CD4-positive, alpha-beta T cell (primary cell): ENCODE data around the gene PDE8A. TPM values are rescaled to one million over a fixed set of nuclear protein-coding genes. Genes with fewer than 3 reads are reported as not detected.

Source experiments
- ATAC-seq: fragments of 200-7000 bp; cut with Tn5 transposase; one replicate; pipeline ENCODE4 v1.10.0; 2022; ENCODE audit warnings: mild to moderate bottlenecking; ENCODE audit not compliant: poor library complexity
- CTCF ChIA-PET: fragments of 350-600 bp; sonication (Branson Sonifier 250); formaldehyde crosslinking; loops from one replicate; lab custom pipeline; 2021; ENCODE audit warnings: antibody characterized with exemption, inconsistent platforms; lab: Charles Lee
- POLR2A ChIA-PET: fragments of 350-600 bp; sonication (Branson Sonifier 250); formaldehyde crosslinking; loops from one replicate; lab custom pipeline; 2021; ENCODE audit warnings: antibody characterized with exemption, inconsistent platforms; lab: Charles Lee
- DNase-seq, 14 experiments: peaks; one replicate each; pipeline ENCODE4 v3.0.0-alpha.2; 2013 to 2020; ENCODE audit warnings: mixed read lengths in 2 of 14
- H3K27ac ChIP-seq, 2 donors: one replicate each; pipeline versions ENCODE4 v1.5.1 to v1.7.0; 2013; ENCODE audit warnings: low read length in 2 of 2, low read depth in 1 of 2, mild to moderate bottlenecking in 1 of 2
- H3K27me3 ChIP-seq, 2 experiments: 1 replicate in 1 of 2; 2 replicates in 1 of 2; pipeline versions ENCODE4 v1.6.1 to v1.7.0; 2013; ENCODE audit warnings: low read length in 2 of 2, control low read depth in 1 of 2, mild to moderate bottlenecking in 1 of 2, moderate library complexity in 1 of 2; ENCODE audit not compliant: insufficient read depth in 2 of 2, control insufficient read depth in 1 of 2
- H3K36me3 ChIP-seq: one replicate; pipeline ENCODE4 v1.6.1; 2013; ENCODE audit warnings: low read length, control low read depth; ENCODE audit not compliant: insufficient read depth
- H3K4me1 ChIP-seq: one replicate; pipeline ENCODE4 v1.6.1; 2013; ENCODE audit warnings: low read length, control low read depth; ENCODE audit not compliant: insufficient read depth
- H3K4me3 ChIP-seq: one replicate; pipeline ENCODE4 v1.5.1; 2013; ENCODE audit warnings: mild to moderate bottlenecking, low read length, moderate library complexity
- H3K9me3 ChIP-seq, 2 experiments: 1 replicate in 1 of 2; 2 replicates in 1 of 2; pipeline versions ENCODE4 v1.6.1 to v1.7.0; 2013; ENCODE audit warnings: low read length in 2 of 2, mild to moderate bottlenecking in 2 of 2, control low read depth in 1 of 2, moderate library complexity in 1 of 2; ENCODE audit not compliant: control insufficient read depth in 1 of 2, insufficient read depth in 1 of 2
- H3K27ac Mint-ChIP-seq: one replicate; pipeline ENCODE4 v1.8.0; 2020; ENCODE audit warnings: mixed read lengths
- H3K27me3 Mint-ChIP-seq: one replicate; pipeline ENCODE4 v1.8.0; 2021; ENCODE audit warnings: mixed read lengths
- H3K36me3 Mint-ChIP-seq: one replicate; pipeline ENCODE4 v1.8.0; 2021; ENCODE audit warnings: low read depth, mixed read lengths
- H3K4me1 Mint-ChIP-seq: one replicate; pipeline ENCODE4 v1.8.0; 2021; ENCODE audit warnings: low read depth, mixed read lengths
- H3K4me3 Mint-ChIP-seq: one replicate; pipeline ENCODE4 v1.8.0; 2020; ENCODE audit warnings: mild to moderate bottlenecking, mixed read lengths
- H3K9me3 Mint-ChIP-seq: one replicate; pipeline ENCODE4 v1.8.0; 2020; ENCODE audit warnings: mixed read lengths
- CTCF ChIP-seq: fragments of 200-600 bp; IDR thresholded peaks from one replicate; pipeline ENCODE4 v1.8.0; 2022; ENCODE audit warnings: antibody characterized with exemption, mild to moderate bottlenecking
- intact Hi-C, 2 experiments: fragments of 100-400 bp; cut with DNase I in 1 of 2; cut with micrococcal nuclease in 1 of 2; formaldehyde crosslinking; loops; one replicate each; pipeline versions ENCODE4 v1.15.1 to v1.9.0; 2023 to 2025; cut with DNase I, micrococcal nuclease
- total RNA-seq, 174 experiments: library from RNA in 2 of 174; stranded (reverse) in 2 of 174; gene quantifications; one replicate each; pipeline ENCODE4 v1.2.3 and lab custom pipeline; 2021 to 2026

PDE8A gene
- total RNA-seq, 2 experiments from 2014 or later = 29.8 to 34.3 TPM

GRCh38 chr15:84982301-84982920 is 755 bp downstream of the PDE8A start:
- Histone ChIP-seq H3K4me3 (peak overlapping the region; percentile 98), H3K27me3 (no peaks in the 10 kb centered on the region), H3K9me3 (no peaks in the 10 kb centered on the region), H3K36me3 (no peaks in the 10 kb centered on the region), H3K27ac (peak overlapping the region; percentile 51 to 63), H3K4me1 (peaks cover 41% of the 10 kb centered on the region)
- Mint-ChIP-seq H3K27me3 (no peaks in the 10 kb centered on the region), H3K27ac (peak overlapping the region; percentile 98), H3K4me1 (peaks cover 62% of the 10 kb centered on the region), H3K4me3 (peak overlapping the region; percentile 99), H3K36me3 (peaks cover 20% of the 10 kb centered on the region), H3K9me3 (no peaks in the 10 kb centered on the region)
- ATAC-seq (peak; percentile 3), DNase-seq (peak; percentile 21 to 84 (median 45))
- intact Hi-C loops = loop anchor here in 1 of 2 experiments (10.0 kb wide), 1 partner anchor 348 kb away; no protein-coding TSS in a partner anchor
- POLR2A ChIA-PET = interaction anchor here (0.5 to 1.3 kb wide), 4 partner anchors 22 to 63 kb away, joined by 3 to 4 read pairs (median 4); no protein-coding TSS in a partner anchor
- no peak for TF ChIP-seq CTCF
- CTCF ChIA-PET = interaction anchor here (0.7 to 1.9 kb wide), 2 partner anchors 28 to 324 kb away, joined by 3 to 9 read pairs; partner anchors contain the start of gene NMB

GRCh38 chr15:84983294-84983693 is 1.6 kb downstream of the PDE8A start:
- H3K27me3 ChIP-seq = no peaks in the 10 kb centered on the region
- Mint-ChIP-seq H3K36me3 (peaks cover 20% of the 10 kb centered on the region), H3K9me3 (no peaks in the 10 kb centered on the region), H3K4me1 (peaks cover 68% of the 10 kb centered on the region), H3K27me3 (no peaks in the 10 kb centered on the region), H3K27ac (peak overlapping the region; percentile 98), H3K4me3 (peak overlapping the region; percentile 99)
- H3K27ac ChIP-seq = peak overlapping the region in 1 of 2 donors; percentile 2
- H3K4me1 ChIP-seq = peaks cover 49% of the 10 kb centered on the region
- DNase-seq (no peak), ATAC-seq (no peak)
- no peaks in the 10 kb centered on the region for H3K36me3 ChIP-seq
- ChIA-PET CTCF (interaction anchor here (1.9 kb wide), 1 partner anchor 27 kb away, joined by 9 read pairs; no protein-coding TSS in a partner anchor), POLR2A (interaction anchor here (1.0 to 1.3 kb wide), 3 partner anchors 21 to 52 kb away, joined by 3 to 4 read pairs (median 3); no protein-coding TSS in a partner anchor)
- no peak for TF ChIP-seq CTCF
- intact Hi-C loops = loop anchor here in 1 of 2 experiments (10.0 kb wide), 1 partner anchor 348 kb away; no protein-coding TSS in a partner anchor
- peak overlapping the region; percentile 98 for H3K4me3 ChIP-seq
- H3K9me3 ChIP-seq = no peaks in the 10 kb centered on the region

GRCh38 chr15:84983711-84984110 is 2.1 kb downstream of the PDE8A start:
- no peaks in the 10 kb centered on the region for H3K36me3 ChIP-seq
- DNase-seq (peak in 3 of 14 experiments; percentile 9 to 29 (median 26)), ATAC-seq (no peak)
- Mint-ChIP-seq H3K4me1 (peaks cover 68% of the 10 kb centered on the region), H3K27me3 (no peaks in the 10 kb centered on the region), H3K4me3 (peak overlapping the region; percentile 99), H3K36me3 (peaks cover 20% of the 10 kb centered on the region), H3K27ac (peak overlapping the region; percentile 98), H3K9me3 (no peaks in the 10 kb centered on the region)
- peaks cover 54% of the 10 kb centered on the region for H3K4me1 ChIP-seq
- no peak for TF ChIP-seq CTCF
- CTCF ChIA-PET = interaction anchor here (1.9 kb wide), 1 partner anchor 27 kb away, joined by 9 read pairs; no protein-coding TSS in a partner anchor
- peak overlapping the region; percentile 98 for H3K4me3 ChIP-seq
- no peak overlapping the region for H3K27ac ChIP-seq
- intact Hi-C loops = loop anchor here in 1 of 2 experiments (10.0 kb wide), 1 partner anchor 349 kb away; no protein-coding TSS in a partner anchor
- H3K27me3 ChIP-seq = no peaks in the 10 kb centered on the region
- H3K9me3 ChIP-seq = no peaks in the 10 kb centered on the region
- POLR2A ChIA-PET = interaction anchor here (1.2 kb wide), 1 partner anchor 48 kb away, joined by 4 read pairs; no protein-coding TSS in a partner anchor
